ENCODE data around the gene PAEP. TPM values are rescaled to one million over a fixed set of nuclear protein-coding genes. Genes with fewer than 3 reads are reported as not detected.
A peak's percentile ranks its signal among the peaks of the same experiment; 100 is the strongest.

The PAEP gene
- total RNA-seq, 1 donor from 2014 or later, result not detected

GRCh38 chr9:135600296-135600817, 38.8 kb downstream of the PAEP start:
- H3K27me3 Mint-ChIP-seq, result peaks cover 12% of the 10 kb centered on the region
- no peaks in the 10 kb centered on the region for H3K4me1 Mint-ChIP-seq
- H3K27ac Mint-ChIP-seq, result no peak overlapping the region
- intact Hi-C loops (cut with micrococcal nuclease), result no loop called here
- H3K36me3 Mint-ChIP-seq (ENCODE audit: low read depth), result no peaks in the 10 kb centered on the region
- no peak overlapping the region for H3K4me3 Mint-ChIP-seq
- H3K9me3 Mint-ChIP-seq, result no peaks in the 10 kb centered on the region
- DNase-seq, result no peak

- H3K27me3 Mint-ChIP-seq, result peaks cover 12% of the 10 kb centered on the region
- no peaks in the 10 kb centered on the region for H3K4me1 Mint-ChIP-seq
- H3K9me3 Mint-ChIP-seq, result no peaks in the 10 kb centered on the region
- no peak for DNase-seq
- H3K4me3 Mint-ChIP-seq, result no peak overlapping the region
- intact Hi-C loops (cut with micrococcal nuclease), result no loop called here
- H3K36me3 Mint-ChIP-seq (ENCODE audit: low read depth), result no peaks in the 10 kb centered on the region
- H3K27ac Mint-ChIP-seq, result no peak overlapping the region
Observed at GRCh38 chr9:135601988-135602387, 40.4 kb downstream of the PAEP start.

- H3K36me3 Mint-ChIP-seq (ENCODE audit: low read depth), result no peaks in the 10 kb centered on the region
- DNase-seq, result peak; percentile 87
- H3K4me3 Mint-ChIP-seq, result no peak overlapping the region
- no peaks in the 10 kb centered on the region for H3K9me3 Mint-ChIP-seq
- intact Hi-C loops (cut with micrococcal nuclease), result no loop called here
- H3K4me1 Mint-ChIP-seq, result no peaks in the 10 kb centered on the region
- H3K27me3 Mint-ChIP-seq, result peaks cover 12% of the 10 kb centered on the region
- H3K27ac Mint-ChIP-seq, result no peak overlapping the region
Observed at GRCh38 chr9:135602789-135603481, 41.4 kb downstream of the PAEP start.

- intact Hi-C loops (cut with micrococcal nuclease), result no loop called here
- H3K27ac Mint-ChIP-seq, result no peak overlapping the region
- DNase-seq, result no peak
- no peaks in the 10 kb centered on the region for H3K36me3 Mint-ChIP-seq (ENCODE audit: low read depth)
- H3K9me3 Mint-ChIP-seq, result no peaks in the 10 kb centered on the region
- no peaks in the 10 kb centered on the region for H3K4me1 Mint-ChIP-seq
- no peak overlapping the region for H3K4me3 Mint-ChIP-seq
- peaks cover 5% of the 10 kb centered on the region for H3K27me3 Mint-ChIP-seq
Observed at GRCh38 chr9:135604437-135605237, 43.1 kb downstream of the PAEP start.

- peaks cover 2% of the 10 kb centered on the region for H3K27me3 Mint-ChIP-seq
- DNase-seq, result no peak
- H3K4me1 Mint-ChIP-seq, result no peaks in the 10 kb centered on the region
- no peaks in the 10 kb centered on the region for H3K36me3 Mint-ChIP-seq (ENCODE audit: low read depth)
- H3K27ac Mint-ChIP-seq, result no peak overlapping the region
- H3K9me3 Mint-ChIP-seq, result no peaks in the 10 kb centered on the region
- intact Hi-C loops (cut with micrococcal nuclease), result no loop called here
- H3K4me3 Mint-ChIP-seq, result no peak overlapping the region
Observed at GRCh38 chr9:135605238-135605781, 43.8 kb downstream of the PAEP start.

- no peaks in the 10 kb centered on the region for H3K4me1 Mint-ChIP-seq
- no peaks in the 10 kb centered on the region for H3K36me3 Mint-ChIP-seq (ENCODE audit: low read depth)
- intact Hi-C loops (cut with micrococcal nuclease), result no loop called here
- no peak overlapping the region for H3K27ac Mint-ChIP-seq
- H3K9me3 Mint-ChIP-seq, result no peaks in the 10 kb centered on the region
- no peak overlapping the region for H3K4me3 Mint-ChIP-seq
- DNase-seq, result no peak
- no peaks in the 10 kb centered on the region for H3K27me3 Mint-ChIP-seq
Observed at GRCh38 chr9:135606885-135607259, 45.3 kb downstream of the PAEP start.

GRCh38 chr9:135607401-135608293, 46.1 kb downstream of the PAEP start:
- no peak overlapping the region for H3K4me3 Mint-ChIP-seq
- no peaks in the 10 kb centered on the region for H3K9me3 Mint-ChIP-seq
- no peak overlapping the region for H3K27ac Mint-ChIP-seq
- H3K4me1 Mint-ChIP-seq, result no peaks in the 10 kb centered on the region
- no peaks in the 10 kb centered on the region for H3K36me3 Mint-ChIP-seq (ENCODE audit: low read depth)
- DNase-seq, result no peak
- no peaks in the 10 kb centered on the region for H3K27me3 Mint-ChIP-seq
- intact Hi-C loops (cut with micrococcal nuclease), result no loop called here

GRCh38 chr9:135608294-135608998, 46.9 kb downstream of the PAEP start:
- intact Hi-C loops (cut with micrococcal nuclease), result no loop called here
- no peaks in the 10 kb centered on the region for H3K27me3 Mint-ChIP-seq
- H3K27ac Mint-ChIP-seq, result no peak overlapping the region
- no peak overlapping the region for H3K4me3 Mint-ChIP-seq
- no peak for DNase-seq
- H3K36me3 Mint-ChIP-seq (ENCODE audit: low read depth), result no peaks in the 10 kb centered on the region
- no peaks in the 10 kb centered on the region for H3K9me3 Mint-ChIP-seq
- H3K4me1 Mint-ChIP-seq, result no peaks in the 10 kb centered on the region

GRCh38 chr9:135608999-135609317, 47.4 kb downstream of the PAEP start:
- intact Hi-C loops (cut with micrococcal nuclease), result no loop called here
- DNase-seq, result peak; percentile 43
- no peaks in the 10 kb centered on the region for H3K27me3 Mint-ChIP-seq

GRCh38 chr9:135609366-135609955, 47.9 kb downstream of the PAEP start:
- no peaks in the 10 kb centered on the region for H3K9me3 Mint-ChIP-seq
- H3K4me3 Mint-ChIP-seq, result no peak overlapping the region
- no peaks in the 10 kb centered on the region for H3K36me3 Mint-ChIP-seq (ENCODE audit: low read depth)
- DNase-seq, result peak; percentile 47
- H3K4me1 Mint-ChIP-seq, result no peaks in the 10 kb centered on the region
- H3K27me3 Mint-ChIP-seq, result no peaks in the 10 kb centered on the region
- intact Hi-C loops (cut with micrococcal nuclease), result no loop called here
- H3K27ac Mint-ChIP-seq, result no peak overlapping the region

More at GRCh38 chr9:135608999-135609317, 47.4 kb downstream of the PAEP start:
- Mint-ChIP-seq H3K36me3 (ENCODE audit: low read depth) (no peaks in the 10 kb centered on the region), H3K4me1 (no peaks in the 10 kb centered on the region), H3K27ac (no peak overlapping the region), H3K4me3 (no peak overlapping the region), H3K9me3 (no peaks in the 10 kb centered on the region)

- DNase-seq, result peak; percentile 34
- Mint-ChIP-seq H3K36me3 (ENCODE audit: low read depth) (no peaks in the 10 kb centered on the region), H3K27ac (no peak overlapping the region), H3K4me3 (no peak overlapping the region), H3K27me3 (no peaks in the 10 kb centered on the region), H3K4me1 (no peaks in the 10 kb centered on the region), H3K9me3 (no peaks in the 10 kb centered on the region)
- intact Hi-C loops (cut with micrococcal nuclease), result no loop called here
Observed at GRCh38 chr9:135610290-135611141, 49.0 kb downstream of the PAEP start.

GRCh38 chr9:135611142-135611874, 49.8 kb downstream of the PAEP start:
- H3K36me3 Mint-ChIP-seq (ENCODE audit: low read depth), result no peaks in the 10 kb centered on the region
- intact Hi-C loops (cut with micrococcal nuclease), result no loop called here

More at GRCh38 chr9:135611142-135611874, 49.8 kb downstream of the PAEP start:
- DNase-seq, result peak; percentile 45
- no peaks in the 10 kb centered on the region for H3K9me3 Mint-ChIP-seq
- H3K4me1 Mint-ChIP-seq, result no peaks in the 10 kb centered on the region
- no peak overlapping the region for H3K27ac Mint-ChIP-seq
- no peak overlapping the region for H3K4me3 Mint-ChIP-seq
- H3K27me3 Mint-ChIP-seq, result no peaks in the 10 kb centered on the region
